Measurements from ENCODE around the gene CNOT3.

CNOT3 gene

GRCh38 chr19:54183431-54183830 is 45.9 kb downstream of the CNOT3 start:
- peaks cover 14% of the 10 kb centered on the region for H3K4me1 ChIP-seq (ENCODE audit: control insufficient read depth, insufficient read depth, low read length)
- WGBS, 2 experiments = 95 to 97% methylated on average over 11 of the region's 11 CpGs
- H3K9me3 ChIP-seq (ENCODE audit: control insufficient read depth, low read length) = no peaks in the 10 kb centered on the region
- peaks cover 17% of the 10 kb centered on the region for H3K36me3 ChIP-seq (ENCODE audit: control insufficient read depth, insufficient read depth, low read length)
- no peaks in the 10 kb centered on the region for H3K27me3 ChIP-seq (ENCODE audit: control insufficient read depth, insufficient read depth, low read length, poor library complexity, severe bottlenecking)
- no peak overlapping the region for H3K27ac ChIP-seq (ENCODE audit: insufficient read depth, low read depth, low read length, poor library complexity, severe bottlenecking)
- no peak overlapping the region for H3K4me3 ChIP-seq (ENCODE audit: insufficient read depth, low read depth, low read length)

GRCh38 chr19:54186351-54186750 is 48.8 kb downstream of the CNOT3 start:
- no peak overlapping the region for H3K4me3 ChIP-seq (ENCODE audit: insufficient read depth, low read depth, low read length)
- no peaks in the 10 kb centered on the region for H3K27me3 ChIP-seq (ENCODE audit: control insufficient read depth, insufficient read depth, low read length, poor library complexity, severe bottlenecking)
- H3K36me3 ChIP-seq (ENCODE audit: control insufficient read depth, insufficient read depth, low read length) = peaks cover 17% of the 10 kb centered on the region
- no peaks in the 10 kb centered on the region for H3K9me3 ChIP-seq (ENCODE audit: control insufficient read depth, low read length)
- WGBS, 2 experiments = 92 to 94% methylated on average over 8 of the region's 8 CpGs
- no peak overlapping the region for H3K27ac ChIP-seq (ENCODE audit: insufficient read depth, low read depth, low read length, poor library complexity, severe bottlenecking)
- H3K4me1 ChIP-seq (ENCODE audit: control insufficient read depth, insufficient read depth, low read length) = no peaks in the 10 kb centered on the region

- H3K27ac ChIP-seq (ENCODE audit: insufficient read depth, low read depth, low read length, poor library complexity, severe bottlenecking) = no peak overlapping the region
These were observed 49.4 kb downstream of the CNOT3 start for GRCh38 chr19:54186934-54187381.

GRCh38 chr19:54188215-54188871 is 50.8 kb downstream of the CNOT3 start:
- Histone ChIP-seq H3K27ac (ENCODE audit: insufficient read depth, low read depth, low read length, poor library complexity, severe bottlenecking) (no peak overlapping the region), H3K4me3 (ENCODE audit: insufficient read depth, low read depth, low read length) (peak overlapping the region; percentile 83), H3K4me1 (ENCODE audit: control insufficient read depth, insufficient read depth, low read length) (peaks cover 9% of the 10 kb centered on the region), H3K9me3 (ENCODE audit: control insufficient read depth, low read length) (no peaks in the 10 kb centered on the region), H3K27me3 (ENCODE audit: control insufficient read depth, insufficient read depth, low read length, poor library complexity, severe bottlenecking) (no peaks in the 10 kb centered on the region), H3K36me3 (ENCODE audit: control insufficient read depth, insufficient read depth, low read length) (peaks cover 18% of the 10 kb centered on the region)
- 32% methylated on average over 12 of the region's 12 CpGs for WGBS, 2 experiments

More at GRCh38 chr19:54186934-54187381, 49.4 kb downstream of the CNOT3 start:
- Histone ChIP-seq H3K27me3 (ENCODE audit: control insufficient read depth, insufficient read depth, low read length, poor library complexity, severe bottlenecking) (no peaks in the 10 kb centered on the region), H3K4me1 (ENCODE audit: control insufficient read depth, insufficient read depth, low read length) (peaks cover 3% of the 10 kb centered on the region), H3K4me3 (ENCODE audit: insufficient read depth, low read depth, low read length) (no peak overlapping the region), H3K36me3 (ENCODE audit: control insufficient read depth, insufficient read depth, low read length) (peaks cover 17% of the 10 kb centered on the region), H3K9me3 (ENCODE audit: control insufficient read depth, low read length) (no peaks in the 10 kb centered on the region)
- 93 to 95% methylated on average over 11 of the region's 11 CpGs for WGBS, 2 experiments

- no peaks in the 10 kb centered on the region for H3K9me3 ChIP-seq (ENCODE audit: control insufficient read depth, low read length)
- no peaks in the 10 kb centered on the region for H3K27me3 ChIP-seq (ENCODE audit: control insufficient read depth, insufficient read depth, low read length, poor library complexity, severe bottlenecking)
- peak within 1 kb of the TSS; percentile 99 for H3K27ac ChIP-seq (ENCODE audit: insufficient read depth, low read depth, low read length, poor library complexity, severe bottlenecking)
- peaks cover 9% of the 10 kb centered on the region for H3K4me1 ChIP-seq (ENCODE audit: control insufficient read depth, insufficient read depth, low read length)
- peaks cover 19% of the 10 kb centered on the region for H3K36me3 ChIP-seq (ENCODE audit: control insufficient read depth, insufficient read depth, low read length)
- WGBS, 2 experiments = 0% methylated on average over 64 of the region's 64 CpGs
- H3K4me3 ChIP-seq (ENCODE audit: insufficient read depth, low read depth, low read length) = peak within 1 kb of the TSS; percentile 83
These were observed 51.7 kb downstream of the CNOT3 start, which contains the start of gene MBOAT7 for GRCh38 chr19:54189145-54189734. Gene MBOAT7 (minus strand): TSS chr19:54189580. CDS start chr19:54188508, 1,072 bp downstream.

GRCh38 chr19:54189735-54190502 is 52.4 kb downstream of the CNOT3 start:
- 0% methylated on average over 65 of the region's 65 CpGs for WGBS, 2 experiments
- Histone ChIP-seq H3K4me3 (ENCODE audit: insufficient read depth, low read depth, low read length) (peak overlapping the region; percentile 83), H3K4me1 (ENCODE audit: control insufficient read depth, insufficient read depth, low read length) (peaks cover 9% of the 10 kb centered on the region), H3K27me3 (ENCODE audit: control insufficient read depth, insufficient read depth, low read length, poor library complexity, severe bottlenecking) (no peaks in the 10 kb centered on the region), H3K36me3 (ENCODE audit: control insufficient read depth, insufficient read depth, low read length) (peaks cover 25% of the 10 kb centered on the region), H3K9me3 (ENCODE audit: control insufficient read depth, low read length) (no peaks in the 10 kb centered on the region), H3K27ac (ENCODE audit: insufficient read depth, low read depth, low read length, poor library complexity, severe bottlenecking) (peak overlapping the region; percentile 99)

GRCh38 chr19:54190503-54191010 is 53.0 kb downstream of the CNOT3 start:
- Histone ChIP-seq H3K36me3 (ENCODE audit: control insufficient read depth, insufficient read depth, low read length) (peaks cover 25% of the 10 kb centered on the region), H3K27ac (ENCODE audit: insufficient read depth, low read depth, low read length, poor library complexity, severe bottlenecking) (peak overlapping the region; percentile 99), H3K9me3 (ENCODE audit: control insufficient read depth, low read length) (no peaks in the 10 kb centered on the region), H3K27me3 (ENCODE audit: control insufficient read depth, insufficient read depth, low read length, poor library complexity, severe bottlenecking) (no peaks in the 10 kb centered on the region), H3K4me1 (ENCODE audit: control insufficient read depth, insufficient read depth, low read length) (peaks cover 9% of the 10 kb centered on the region), H3K4me3 (ENCODE audit: insufficient read depth, low read depth, low read length) (peak overlapping the region; percentile 78)
- whole genome bisulfite sequencing, 2 experiments = 0 to 1% methylated on average over 56 of the region's 56 CpGs

GRCh38 chr19:54191011-54191810 is 53.6 kb downstream of the CNOT3 start, which contains the start of gene TSEN34:
Gene TSEN34 (plus strand): TSS chr19:54191308. CDS start chr19:54191365, 57 bp downstream.
- Histone ChIP-seq H3K36me3 (ENCODE audit: control insufficient read depth, insufficient read depth, low read length) (peaks cover 23% of the 10 kb centered on the region), H3K4me1 (ENCODE audit: control insufficient read depth, insufficient read depth, low read length) (peaks cover 9% of the 10 kb centered on the region), H3K9me3 (ENCODE audit: control insufficient read depth, low read length) (no peaks in the 10 kb centered on the region), H3K27ac (ENCODE audit: insufficient read depth, low read depth, low read length, poor library complexity, severe bottlenecking) (peak within 1 kb of the TSS; percentile 99), H3K4me3 (ENCODE audit: insufficient read depth, low read depth, low read length) (peak within 1 kb of the TSS; percentile 78), H3K27me3 (ENCODE audit: control insufficient read depth, insufficient read depth, low read length, poor library complexity, severe bottlenecking) (no peaks in the 10 kb centered on the region)
- 1% methylated on average over 77 of the region's 77 CpGs for WGBS, 2 experiments

- WGBS, 2 experiments = 71 to 72% methylated on average over 19 of the region's 19 CpGs
- H3K4me1 ChIP-seq (ENCODE audit: control insufficient read depth, insufficient read depth, low read length) = peaks cover 9% of the 10 kb centered on the region
- peaks cover 18% of the 10 kb centered on the region for H3K36me3 ChIP-seq (ENCODE audit: control insufficient read depth, insufficient read depth, low read length)
- H3K27me3 ChIP-seq (ENCODE audit: control insufficient read depth, insufficient read depth, low read length, poor library complexity, severe bottlenecking) = no peaks in the 10 kb centered on the region
- H3K27ac ChIP-seq (ENCODE audit: insufficient read depth, low read depth, low read length, poor library complexity, severe bottlenecking) = peak overlapping the region; percentile 99
- no peaks in the 10 kb centered on the region for H3K9me3 ChIP-seq (ENCODE audit: control insufficient read depth, low read length)
- H3K4me3 ChIP-seq (ENCODE audit: insufficient read depth, low read depth, low read length) = peak overlapping the region; percentile 78
These were observed 54.4 kb downstream of the CNOT3 start for GRCh38 chr19:54191811-54192453.
